ENCODE data around the gene SNX25.

DNA sequence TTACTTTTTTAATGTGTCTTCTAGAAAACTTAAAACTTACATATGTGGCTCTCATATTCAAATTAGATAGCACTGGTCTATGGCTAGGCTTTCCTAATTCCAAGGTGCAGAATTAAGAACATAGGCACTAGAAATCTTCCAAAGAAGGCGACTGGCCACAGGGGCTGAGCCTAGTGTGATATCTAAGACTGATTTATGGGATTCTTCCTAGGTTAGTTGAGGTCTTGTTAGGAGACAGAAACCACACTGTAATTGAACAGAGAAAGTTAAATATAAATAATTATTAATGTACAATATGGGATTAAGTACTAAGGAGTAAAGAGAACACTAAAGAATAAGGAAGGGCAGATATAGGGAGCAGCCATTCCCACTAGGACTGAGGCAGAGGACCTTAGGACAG lies 48.3 kb downstream of the SNX25 start:
- TF ChIP-seq, protein P1, sequence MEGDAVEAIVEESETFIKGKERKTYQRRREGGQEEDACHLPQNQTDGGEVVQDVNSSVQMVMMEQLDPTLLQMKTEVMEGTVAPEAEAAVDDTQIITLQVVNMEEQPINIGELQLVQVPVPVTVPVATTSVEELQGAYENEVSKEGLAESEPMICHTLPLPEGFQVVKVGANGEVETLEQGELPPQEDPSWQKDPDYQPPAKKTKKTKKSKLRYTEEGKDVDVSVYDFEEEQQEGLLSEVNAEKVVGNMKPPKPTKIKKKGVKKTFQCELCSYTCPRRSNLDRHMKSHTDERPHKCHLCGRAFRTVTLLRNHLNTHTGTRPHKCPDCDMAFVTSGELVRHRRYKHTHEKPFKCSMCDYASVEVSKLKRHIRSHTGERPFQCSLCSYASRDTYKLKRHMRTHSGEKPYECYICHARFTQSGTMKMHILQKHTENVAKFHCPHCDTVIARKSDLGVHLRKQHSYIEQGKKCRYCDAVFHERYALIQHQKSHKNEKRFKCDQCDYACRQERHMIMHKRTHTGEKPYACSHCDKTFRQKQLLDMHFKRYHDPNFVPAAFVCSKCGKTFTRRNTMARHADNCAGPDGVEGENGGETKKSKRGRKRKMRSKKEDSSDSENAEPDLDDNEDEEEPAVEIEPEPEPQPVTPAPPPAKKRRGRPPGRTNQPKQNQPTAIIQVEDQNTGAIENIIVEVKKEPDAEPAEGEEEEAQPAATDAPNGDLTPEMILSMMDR (optimal IDR thresholded peaks at IDR 0.05 in 1 of 3, IDR thresholded peaks at IDR 0.05 in 1 of 3, conservative IDR thresholded peaks at IDR 0.05 in 1 of 3; ENCODE audit: extremely low read depth in 1 of 3, insufficient read depth in 2 of 3, low read length in 3 of 3): no peak
- no peak for TF ChIP-seq EZH2 (IDR thresholded peaks at IDR 0.05; ENCODE audit: low read length)
